ENCODE measurements around the gene ATP4B.
"Not testable (repeated sequence)": the region's sequence is repeated elsewhere in the genome, so short reads cannot be mapped to it uniquely, and the experiment has no call there.

ATP4B gene

DNA sequence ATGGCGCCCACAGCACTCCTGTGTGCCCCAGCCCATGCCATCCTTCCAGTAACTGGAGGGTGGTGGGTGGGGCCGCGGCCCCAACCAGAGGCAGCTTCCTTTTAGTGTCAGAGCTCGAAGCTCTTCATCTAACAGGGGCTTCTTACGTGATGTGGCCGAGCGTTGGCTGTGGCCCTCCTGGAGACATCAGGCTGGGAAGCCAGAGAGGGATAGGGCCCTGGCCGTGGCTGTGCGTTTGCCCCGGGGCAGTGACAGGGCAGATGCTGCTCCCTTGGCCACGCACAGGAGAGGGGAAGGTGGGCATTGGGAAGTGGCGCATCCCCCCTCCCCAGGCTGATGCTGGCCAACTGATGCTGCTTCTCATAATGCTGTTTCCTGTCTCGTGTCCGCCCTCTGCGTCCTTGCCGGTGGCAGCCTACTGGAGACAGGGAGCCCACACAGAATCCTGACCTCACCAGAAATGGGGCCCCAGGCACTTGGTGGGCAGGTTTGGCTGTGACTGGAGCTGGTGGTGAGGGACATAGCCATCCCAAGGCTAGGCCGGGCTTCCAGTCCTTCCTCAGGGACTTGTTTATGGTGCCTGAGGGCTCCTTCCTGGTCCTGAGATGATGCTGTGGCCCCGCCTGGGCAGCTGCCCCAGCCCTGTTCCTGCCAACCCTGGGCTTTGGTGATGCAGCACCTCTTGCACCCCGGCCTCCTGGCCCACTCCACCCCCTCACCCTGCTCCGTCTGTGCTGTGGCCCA, 34.3 kb downstream of the ATP4B start:
- DNase-seq: no peak

DNA sequence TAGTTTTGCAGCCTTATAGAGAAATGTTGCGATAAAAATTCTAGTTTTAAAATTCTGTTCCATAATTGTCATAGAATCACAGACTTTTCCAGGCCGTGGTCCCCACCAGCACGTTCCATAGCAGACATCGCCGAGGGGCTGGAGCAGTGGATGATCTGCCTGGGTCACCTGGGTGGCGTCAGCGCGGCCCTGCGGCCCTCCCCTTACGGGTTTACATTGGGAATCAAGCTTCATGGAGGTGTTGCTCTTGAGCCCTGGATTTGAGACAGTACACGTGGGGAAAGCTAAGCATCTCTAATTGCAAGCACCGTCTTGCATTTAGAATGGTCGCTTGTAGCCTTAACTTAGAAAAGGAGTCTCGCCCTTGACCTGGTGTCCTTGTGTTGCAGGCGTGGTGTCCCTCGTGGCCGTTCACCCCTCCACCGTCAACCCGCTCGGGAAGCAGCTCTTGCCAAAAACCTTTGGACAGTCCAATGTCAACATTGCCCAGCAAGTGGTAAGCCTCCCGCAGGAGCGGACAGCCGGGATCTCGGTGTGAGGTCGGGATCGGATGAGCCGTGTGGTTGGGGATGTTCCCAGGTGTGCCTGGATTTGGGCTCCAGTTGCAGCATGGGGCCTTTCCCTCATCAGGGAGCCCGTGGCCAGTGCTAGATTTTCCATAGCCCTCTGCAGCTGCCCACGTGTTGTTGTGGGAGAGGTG, 35.1 kb downstream of the ATP4B start:
- DNase-seq: no peak

DNA sequence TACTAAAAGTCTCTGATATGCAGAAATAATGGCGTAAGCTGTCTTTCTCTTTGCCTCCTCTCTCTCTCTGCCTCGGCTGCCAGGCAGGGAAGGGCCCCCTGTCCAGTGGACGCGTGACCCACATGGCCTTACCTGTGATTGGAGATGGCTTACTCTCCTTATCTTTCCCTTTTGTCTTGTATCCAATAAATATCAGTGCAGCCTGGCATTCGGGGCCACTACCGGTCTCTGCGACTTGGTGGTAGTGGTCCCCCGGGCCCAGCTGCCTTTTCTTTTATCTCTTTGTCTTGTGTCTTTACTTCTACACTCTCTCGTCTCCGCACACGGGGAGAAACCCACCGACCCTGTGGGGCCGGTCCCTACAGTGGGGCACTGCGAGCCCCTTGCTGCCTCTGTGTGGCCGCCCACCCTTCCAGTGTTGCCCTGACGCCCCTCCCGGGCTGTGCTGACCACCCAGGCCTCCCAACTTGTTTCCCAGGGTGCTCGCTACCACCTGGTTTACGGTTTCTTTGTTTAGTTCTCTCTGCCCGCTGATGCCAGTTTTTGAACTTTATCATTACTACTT, 35.9 kb downstream of the ATP4B start:
- DNase-seq: not testable (repeated sequence)

DNA sequence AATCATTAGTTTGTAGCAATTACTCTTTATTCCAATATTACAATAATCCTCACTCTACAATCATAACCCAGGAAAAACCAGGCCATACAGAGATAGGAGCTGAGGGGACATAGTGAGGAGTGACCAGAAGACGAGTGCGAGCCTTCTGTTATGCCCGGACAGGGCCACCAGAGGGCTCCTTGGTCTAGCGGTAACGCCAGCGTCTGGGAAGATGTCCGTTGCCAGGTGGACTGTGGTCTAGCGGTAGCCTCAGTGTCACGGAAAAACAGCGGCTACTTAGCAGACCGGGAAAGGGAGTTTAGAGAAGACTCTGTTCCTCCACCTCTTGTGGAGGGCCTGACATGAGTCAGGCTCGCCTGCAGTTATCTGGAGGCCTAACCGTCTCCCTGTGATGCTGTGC, 36.5 kb downstream of the ATP4B start:
- DNase-seq: peak; percentile 72 to 74

DNA sequence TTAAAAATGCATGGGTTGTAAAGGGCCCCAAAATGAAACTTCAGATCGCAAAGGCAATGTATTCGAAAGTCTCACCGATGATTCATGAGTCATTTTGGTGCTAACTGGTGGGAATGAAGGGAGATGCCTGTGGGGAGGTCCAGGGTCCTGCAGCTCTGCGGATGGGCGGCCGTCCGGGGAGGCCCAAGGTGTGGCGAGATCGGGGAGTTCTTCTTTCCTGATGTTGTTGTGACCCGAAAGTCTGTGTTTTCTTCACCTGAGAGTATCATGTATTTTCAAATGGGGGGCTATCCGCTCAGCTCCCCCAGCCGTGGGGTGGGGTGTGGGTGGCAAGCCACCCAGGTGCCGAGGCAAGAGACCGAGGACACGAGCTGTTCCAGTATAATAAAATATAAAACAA, 37.0 kb downstream of the ATP4B start:
- DNase-seq: no peak

DNA sequence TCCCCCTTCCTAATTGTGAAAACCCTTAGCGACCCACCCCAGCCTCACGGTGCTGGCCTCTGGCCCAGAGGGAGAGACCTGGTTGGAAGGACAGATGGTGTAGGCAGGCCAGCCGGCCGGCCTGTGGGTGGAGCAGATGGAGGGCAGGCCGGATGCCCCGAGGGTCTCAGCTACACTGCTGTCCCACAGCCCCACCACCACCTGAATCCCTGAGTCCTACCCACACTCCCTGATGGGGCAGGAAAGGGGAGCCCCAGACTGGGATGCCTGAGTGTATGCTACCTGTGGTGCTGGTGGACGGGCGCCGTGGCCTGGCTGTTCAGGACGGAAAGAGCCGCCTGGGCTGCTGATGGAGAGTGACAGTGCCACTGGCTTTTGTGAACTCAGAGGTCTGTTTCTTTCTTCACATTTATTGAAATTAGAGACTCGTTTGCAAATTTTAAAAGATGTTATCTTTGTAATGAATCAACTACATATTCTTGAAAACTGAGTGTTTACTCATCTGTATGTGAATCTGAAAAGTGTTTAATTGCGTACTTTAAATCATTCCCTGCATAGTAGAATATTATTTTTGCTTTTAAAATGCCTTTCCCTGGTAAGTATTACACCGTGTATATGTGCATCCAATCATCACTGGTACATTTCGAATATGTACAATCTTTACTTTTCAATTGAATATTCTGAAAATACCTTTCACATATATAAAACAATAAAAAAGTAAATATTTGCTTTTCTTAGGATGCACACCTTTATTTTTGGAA, 37.8 kb downstream of the ATP4B start:
- DNase-seq: no peak

DNA sequence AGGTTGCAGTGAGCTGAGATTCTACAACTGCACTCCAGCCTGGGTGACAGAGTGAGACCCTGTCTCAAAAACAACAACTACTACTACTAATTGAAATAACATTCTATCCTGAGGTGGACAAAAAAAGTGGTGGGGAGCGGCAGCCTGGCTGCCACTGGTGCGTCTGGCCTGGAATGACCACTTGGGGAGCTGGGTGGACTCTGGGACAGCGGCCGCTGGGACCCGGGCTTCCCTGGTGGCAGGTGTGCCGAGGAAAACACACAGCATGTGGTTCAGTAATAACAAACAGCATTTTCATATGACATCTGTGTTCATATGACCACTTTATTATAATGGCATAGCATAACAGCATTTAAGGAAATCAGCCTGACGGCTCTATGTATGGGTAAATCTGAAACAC, 39.5 kb downstream of the ATP4B start:
- DNase-seq: no peak

DNA sequence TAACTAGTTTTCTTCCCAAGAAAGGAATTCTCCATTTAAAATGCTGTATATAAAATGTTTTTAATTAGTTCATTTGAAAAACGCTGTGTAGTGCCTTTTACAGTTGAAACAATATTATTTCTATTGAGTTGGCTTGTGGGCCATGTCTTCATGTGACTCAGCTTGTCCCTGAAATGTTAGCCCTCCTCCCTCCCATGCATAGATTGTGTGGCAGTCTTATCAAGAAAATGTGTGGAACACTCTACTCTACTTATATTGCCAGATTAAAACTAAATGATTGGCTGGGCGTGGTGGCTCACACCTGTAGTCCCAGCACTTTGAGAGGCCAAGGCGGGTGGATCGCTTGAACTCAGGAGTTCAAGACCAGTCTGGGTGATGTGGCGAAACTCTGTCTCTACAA, 40.0 kb downstream of the ATP4B start:
- DNase-seq: no peak

DNA sequence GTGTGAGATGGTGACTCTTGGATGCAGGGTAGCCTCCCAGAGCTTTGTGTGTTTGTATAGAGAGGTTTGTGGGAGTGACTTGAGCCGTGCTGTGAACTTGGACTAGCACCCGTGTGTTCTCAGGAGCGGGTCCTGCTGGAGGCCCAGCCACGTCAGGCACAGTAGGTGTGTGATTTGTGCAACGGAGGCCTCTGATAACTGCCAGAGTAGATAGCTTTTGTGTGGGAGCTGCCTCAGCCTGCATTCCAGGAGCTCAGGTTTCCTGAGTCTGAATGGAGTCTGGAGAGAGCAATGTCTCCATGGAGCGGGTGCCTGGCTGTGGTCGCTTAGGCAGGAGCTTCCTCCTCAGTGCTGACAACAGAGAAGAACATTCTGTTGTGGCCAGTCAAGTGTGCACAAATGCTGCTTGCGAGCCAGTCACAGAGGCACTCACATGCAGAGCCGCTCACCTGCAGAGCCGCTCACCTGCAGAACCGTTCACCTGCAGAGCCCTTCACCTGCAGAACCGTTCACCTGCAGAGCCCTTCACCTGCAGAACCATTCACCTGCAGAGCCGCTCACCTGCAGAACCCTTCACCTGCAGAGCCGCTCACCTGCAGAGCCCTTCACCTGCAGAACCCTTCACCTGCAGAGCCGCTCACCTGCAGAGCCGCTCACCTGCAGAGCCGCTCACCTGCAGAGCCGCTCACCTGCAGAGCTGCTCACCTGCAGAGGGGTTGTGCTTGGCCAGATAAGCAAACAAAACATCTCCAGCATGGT, 40.8 kb downstream of the ATP4B start:
- no peak for DNase-seq

DNA sequence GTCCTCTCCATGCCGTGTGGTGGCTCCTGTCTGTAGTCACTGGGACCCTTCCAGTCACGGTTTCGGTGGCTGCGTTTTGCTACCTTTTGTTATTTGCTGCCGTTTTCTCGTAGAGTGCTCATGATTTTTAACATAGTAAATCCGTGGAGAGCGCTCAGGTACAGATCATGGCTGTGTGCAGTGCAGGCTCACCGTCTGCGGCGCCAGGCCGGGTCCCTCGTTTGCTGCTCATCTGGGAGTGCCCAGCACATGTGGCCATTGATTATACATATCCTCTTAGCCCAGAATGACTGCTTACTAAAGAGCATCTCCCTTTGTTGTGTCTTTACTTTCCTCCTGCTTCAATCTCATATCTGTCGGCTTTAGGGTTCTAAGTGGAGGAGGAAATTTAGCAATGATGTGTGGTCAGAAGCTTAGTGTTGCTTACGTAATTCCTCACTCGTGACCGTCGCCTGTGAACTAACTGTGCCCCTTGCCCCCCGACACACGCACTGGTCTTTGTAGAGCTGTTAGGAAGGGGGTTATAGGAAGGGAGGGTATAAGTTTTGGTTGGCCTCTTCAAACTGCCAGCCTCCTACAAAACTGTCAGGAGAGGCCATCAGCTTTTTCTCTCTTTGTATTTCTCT, 41.6 kb downstream of the ATP4B start:
- DNase-seq: no peak

DNA sequence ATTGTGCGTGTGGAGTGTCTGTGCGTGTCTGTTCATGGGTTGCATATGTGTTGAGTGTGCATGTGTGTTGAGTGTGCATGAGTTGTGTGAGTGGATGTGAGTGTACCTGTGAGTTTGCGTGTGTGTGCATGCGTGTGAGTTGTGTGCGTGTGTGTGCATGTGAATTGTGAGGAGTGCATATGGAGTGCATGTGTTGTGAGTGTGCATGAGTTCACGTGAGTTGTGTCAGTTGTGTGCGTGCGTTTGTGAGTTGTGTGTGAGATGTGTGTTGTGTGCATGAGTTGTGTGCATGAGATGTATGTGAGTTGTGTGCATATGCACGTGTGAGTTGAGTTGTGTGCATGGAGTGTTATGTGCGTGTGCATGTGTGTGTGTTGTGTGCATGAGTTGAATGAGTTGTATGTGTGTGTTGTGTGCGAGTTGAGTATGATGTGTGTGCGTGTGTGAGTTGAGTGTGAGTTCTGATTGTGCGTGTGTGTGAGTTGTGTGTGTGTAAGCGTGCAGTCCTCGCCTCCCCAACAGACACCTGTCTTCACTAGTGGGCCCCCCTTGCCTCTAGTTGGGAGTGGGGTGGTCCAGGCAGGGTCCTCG, 44.1 kb downstream of the ATP4B start:
- DNase-seq: no peak

DNA sequence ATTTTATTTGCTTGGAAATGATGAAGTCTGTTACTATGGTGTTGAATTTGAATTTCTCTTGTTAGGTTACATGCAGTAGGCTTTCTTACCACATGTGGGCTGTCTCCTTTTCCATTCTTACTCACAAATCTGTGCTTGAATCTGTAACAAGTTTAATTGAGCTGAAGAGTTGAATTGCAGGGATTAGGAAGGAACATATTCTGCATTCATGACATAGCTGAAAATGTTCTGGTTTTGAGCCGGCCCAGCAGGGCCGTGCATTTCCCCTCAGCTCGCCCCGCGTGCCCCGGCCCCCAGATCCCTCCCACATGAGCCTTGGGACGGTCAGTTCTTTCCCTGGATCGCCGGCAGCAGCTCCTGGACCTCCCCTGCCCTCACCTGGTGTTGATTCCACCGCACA, 45.4 kb downstream of the ATP4B start:
- DNase-seq: no peak

DNA sequence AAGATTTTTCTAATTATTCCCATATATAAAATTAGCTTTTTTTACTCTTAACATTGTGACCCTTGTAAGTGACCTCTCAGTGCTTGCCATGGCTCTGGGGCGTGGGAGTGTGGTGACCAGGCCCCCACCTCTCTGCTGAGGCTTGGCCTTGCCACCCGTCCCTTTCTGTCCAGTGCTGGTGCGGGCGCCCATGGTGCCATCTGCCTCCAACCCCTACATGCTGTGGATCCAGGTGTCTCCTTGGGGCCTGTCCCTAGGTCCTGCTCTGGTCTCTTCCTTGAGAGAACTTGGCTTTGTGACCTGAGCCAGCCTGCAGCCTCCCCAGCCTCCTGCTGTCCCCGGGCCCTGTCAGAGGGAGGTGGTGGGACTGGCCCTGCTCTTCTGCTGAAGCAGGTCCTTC, 46.0 kb downstream of the ATP4B start:
- DNase-seq: no peak

DNA sequence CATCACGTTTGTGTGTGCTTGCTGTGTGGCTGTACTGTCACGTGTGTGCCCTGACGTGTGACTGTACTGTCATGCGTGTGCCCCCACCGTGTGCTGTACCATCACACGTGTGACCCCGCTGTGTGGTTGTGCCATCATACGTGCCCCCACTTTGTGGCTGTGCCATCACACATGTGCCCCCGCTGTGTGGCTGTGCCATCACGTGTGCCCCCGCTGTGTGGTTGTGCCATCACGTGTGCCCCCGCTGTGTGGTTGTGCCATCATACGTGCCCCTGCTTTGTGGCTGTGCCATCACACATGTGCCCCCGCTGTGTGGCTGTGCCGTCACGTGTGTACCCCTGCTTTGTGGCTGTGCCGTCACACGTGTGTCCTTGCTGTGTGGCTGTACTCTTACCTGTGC, 47.7 kb downstream of the ATP4B start:
- DNase-seq: no peak

DNA sequence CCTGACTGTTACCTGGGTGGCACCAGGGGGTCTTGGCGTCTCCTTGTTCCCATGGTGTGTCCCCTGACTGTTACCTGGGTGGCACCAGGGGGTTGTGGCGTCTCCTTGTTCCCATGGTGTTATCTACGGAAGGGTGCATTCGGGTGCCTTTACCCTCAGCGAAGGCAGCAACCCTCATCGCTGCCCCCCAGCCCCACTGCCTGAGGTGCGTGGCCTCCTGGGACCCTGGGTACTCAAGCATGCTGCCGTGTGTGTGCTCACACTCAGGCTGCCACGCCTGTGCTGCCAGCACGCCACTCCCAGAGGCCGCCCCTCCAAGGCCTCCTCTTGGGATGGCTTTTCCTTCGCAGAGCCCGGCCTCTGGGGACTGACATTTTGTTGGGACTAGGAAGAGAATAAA, 48.4 kb downstream of the ATP4B start:
- no peak for DNase-seq

DNA sequence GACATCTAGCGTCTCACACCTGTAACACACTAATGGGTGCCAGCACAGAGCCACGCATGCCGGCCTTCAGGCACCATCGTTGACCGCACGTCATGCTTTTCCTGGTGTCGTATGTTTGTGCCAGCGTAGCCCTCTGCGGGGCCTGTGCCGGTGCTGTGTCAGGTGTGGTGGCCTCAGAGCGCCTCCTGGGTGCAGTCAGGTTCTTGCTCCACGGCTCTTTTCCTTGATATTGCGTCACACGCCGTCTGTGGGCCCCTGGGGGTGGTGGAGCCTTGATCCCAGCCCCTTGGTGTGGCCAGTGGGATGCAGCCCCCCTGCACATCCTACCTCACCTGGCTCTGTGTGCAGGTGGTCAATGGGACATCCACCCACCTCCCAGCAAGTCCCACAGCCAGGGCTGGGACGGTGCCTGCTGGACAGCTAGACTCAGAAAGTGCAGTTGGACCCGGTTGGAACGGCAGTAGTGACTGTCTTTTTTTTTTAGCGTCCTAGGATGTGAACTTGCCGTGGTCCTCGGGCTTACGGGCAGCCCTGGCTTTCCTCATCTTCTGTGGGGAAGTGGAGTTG, 48.9 kb downstream of the ATP4B start:
- DNase-seq: no peak

DNA sequence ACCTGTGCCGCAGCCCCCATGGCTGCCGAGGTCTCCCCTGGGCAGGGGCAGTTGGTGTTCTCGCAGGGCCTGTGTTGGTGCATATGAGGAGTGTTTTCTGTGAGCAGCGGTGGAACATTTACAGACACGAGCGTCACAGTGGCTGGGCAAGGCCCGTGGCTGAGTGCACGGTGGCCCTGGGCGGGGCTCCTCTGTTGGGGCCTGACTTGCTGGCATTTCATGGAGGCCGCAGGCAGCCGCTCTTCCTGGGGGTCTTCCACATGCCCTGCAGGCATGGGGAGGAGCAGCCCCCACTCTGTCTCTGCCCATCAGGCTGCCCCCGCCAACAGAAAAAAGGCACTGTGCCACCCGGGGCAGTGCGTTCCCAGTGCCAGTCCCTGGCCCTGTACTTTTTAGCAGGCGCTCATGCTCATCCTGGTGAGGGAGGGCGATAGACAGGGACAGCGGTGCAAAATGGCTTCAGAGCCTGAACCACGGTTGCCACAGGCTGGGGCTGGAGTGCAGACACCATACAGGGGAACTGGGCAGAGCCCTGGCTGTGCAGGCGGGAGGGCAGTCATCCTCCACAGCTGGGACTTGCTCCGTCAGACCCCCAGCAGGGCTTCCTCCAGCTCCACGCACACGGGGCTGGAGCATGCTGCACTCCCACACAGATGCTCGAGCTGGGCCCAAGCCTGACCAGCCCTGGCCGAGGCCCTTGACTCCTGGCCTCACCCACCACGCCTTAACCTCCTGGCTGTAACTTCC, 49.9 kb downstream of the ATP4B start:
- no peak for DNase-seq

DNA sequence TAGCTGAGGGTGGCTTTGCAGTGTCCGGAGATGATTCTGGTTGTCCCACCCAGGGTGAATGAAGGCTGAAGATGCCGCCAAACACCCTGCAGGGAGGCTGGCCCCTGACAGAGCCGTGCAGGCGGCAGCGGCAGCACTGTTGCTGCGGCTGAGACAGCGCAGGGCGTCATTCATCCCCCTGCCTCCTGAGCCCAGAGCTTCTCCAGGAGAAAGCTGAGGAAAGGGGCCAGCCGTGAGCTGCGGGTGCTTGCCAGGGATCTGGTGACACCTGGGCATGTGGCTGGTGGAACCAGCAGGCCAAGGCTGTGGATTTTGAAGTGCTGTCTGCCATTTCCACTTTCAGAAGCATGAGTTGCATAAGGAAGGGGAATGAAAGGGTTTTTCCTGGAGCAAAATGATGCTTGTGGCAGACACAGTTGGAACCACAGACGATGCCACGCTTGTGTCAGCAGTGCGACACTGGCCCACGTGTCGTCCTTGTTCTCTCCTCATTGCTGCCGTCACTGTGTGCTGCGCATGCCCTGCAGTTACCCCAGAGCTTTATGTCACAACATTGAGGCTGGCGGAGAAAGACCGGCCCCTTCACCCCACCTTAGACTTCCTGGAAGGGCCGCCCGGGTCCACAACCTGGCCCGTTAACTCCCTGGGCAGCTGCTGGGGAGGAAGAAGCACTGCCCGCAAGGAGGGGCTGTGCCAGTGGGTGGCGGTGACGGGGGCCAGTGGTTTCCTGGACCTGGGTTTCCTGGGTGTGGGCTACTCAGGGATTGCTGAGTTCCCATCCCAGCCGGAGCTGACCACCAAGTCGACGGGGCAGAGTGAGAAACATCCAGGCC, 50.7 kb downstream of the ATP4B start:
- DNase-seq: no peak

DNA sequence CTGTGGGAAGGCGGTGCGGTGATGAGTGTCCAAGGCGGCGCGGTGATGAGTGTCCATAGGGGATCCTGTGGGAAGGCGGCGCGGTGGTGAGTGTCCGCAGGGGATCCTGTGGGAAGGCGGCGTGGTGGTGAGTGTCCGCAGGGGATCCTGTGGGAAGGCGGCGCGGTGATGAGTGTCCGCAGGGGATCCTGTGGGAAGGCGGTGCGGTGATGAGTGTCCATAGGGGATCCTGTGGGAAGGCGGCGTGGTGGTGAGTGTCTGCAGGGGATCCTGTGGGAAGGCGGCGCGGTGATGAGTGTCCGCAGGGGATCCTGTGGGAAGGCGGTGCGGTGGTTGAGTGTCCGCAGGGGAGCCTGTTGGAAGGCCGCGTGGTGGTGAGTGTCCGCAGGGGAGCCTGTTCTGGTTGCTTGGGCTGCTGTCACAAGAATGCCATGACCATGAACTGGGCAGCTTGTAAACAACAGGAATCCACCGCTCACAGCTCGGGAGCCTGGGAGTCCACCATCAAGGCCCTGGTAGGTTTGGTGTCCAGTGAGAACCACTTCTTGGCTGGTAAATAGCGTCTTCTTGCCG, 52.0 kb downstream of the ATP4B start:
- no peak for DNase-seq

DNA sequence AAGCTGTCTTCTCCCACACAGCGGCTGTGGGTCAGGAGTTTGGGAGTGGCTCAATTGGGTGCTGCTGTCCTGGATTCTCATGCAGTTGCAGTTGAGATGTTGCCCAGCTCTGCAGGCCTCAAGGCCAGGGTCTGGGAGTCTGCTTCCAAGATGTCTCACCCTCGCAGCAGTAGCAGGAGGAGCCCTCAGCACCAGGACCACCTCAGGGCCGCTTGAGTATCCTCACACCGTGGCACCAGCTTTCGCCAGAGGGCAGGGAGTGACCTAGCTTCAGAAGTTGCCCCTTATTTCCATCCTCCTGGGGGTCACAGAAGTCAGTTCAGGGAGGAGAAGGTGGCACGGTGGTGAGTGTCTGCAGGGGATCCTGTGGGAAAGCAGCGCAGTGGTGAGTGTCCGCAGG, 52.5 kb downstream of the ATP4B start:
- no peak for DNase-seq

All from SHP77 (cell line).